Measurements from ENCODE around the gene PRKD1.
"Not testable (repeated sequence)": the region's sequence is repeated elsewhere in the genome, so short reads cannot be mapped to it uniquely, and the experiment has no call there.

Gene PRKD1

DNA sequence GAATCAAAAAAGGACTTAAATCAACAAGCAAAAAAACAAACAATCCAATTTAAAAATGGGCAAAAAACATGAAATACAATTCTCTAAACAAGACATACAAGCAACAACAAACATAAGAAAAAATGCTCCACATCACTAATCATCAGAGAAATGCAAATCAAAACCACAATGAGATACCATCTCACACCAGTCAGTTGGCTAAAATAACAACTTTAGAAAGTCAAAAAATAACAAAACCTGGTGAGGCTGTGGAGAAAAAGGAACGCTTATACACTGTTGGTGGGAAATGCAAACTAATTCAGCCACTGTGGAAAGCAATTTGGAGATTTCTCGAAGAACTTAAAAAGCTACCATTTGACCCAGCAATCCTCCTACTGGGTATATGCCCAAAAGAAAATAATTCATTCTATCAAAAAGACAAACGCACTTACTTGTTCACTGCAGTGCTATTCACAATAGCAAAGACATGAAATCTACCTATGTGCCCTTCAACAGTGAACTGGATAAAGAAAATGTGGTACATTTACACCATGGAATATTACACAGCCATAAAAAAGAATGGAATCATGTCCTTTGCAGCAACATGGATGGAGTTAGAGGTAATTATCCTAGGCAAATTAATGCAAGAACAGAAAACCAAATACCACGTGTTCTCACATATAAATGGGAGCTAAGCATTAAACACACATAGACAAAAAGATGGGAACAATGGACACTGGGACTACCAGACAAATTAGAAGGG is 26.9 kb downstream of the PRKD1 start:
- DNase-seq = no peak

DNA sequence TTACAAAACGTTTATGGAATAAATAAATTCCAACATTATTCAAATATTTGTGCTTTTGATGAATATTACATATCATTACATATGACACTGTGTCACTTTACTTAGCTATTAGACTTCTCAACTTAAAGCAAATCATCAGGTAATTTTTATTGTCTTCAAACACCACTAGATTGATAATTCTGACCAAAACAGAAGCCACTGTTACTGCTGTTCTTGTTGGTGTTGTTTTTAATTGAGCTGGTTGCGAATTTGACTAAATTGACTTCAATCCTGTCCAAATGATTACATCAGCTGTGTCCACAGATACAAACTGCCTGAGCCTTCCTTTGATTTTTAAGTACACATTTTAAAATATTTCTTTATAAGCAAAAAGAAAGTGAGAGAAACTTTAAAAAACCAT is 29.2 kb downstream of the PRKD1 start:
- DNase-seq = no peak

DNA sequence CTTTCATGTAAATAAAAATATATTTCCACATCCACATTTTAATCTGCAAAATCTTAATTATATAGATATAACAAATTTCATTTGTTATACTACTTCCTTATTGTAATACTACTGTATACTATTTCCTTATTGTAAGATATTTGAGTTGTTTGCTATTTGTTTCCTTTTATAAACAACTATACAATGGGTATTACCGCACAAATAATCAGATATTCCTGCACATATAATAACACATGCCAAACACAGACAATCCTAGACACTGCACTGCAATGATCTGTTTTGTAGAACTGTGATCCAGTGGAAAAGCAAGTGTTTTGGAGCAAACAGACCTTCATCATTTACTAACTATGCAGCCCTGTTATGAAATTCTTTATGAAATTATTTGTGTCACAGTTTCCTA is 30.5 kb downstream of the PRKD1 start:
- DNase-seq = no peak

DNA sequence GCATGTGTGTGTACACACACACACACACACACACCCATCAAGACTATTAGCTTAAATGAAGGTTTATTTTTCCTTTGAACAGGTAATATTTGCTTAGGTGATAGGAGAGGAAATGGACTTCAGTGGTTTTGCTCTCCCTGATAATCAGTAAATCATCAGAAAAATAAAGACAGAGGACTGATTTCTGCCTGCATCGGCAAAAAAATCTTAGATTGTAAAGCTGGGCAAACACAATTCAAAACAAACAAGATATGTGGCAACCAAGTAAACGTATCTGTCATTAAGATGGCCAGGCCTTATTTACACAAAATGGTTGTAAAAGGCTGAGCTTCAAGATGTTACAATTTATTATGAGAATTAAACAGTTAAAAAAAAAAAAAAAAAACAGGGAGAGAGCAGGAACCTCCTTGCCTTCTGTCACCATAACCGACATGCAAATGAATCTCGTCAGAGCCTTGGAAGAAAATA is 31.3 kb downstream of the PRKD1 start:
- DNase-seq = no peak

DNA sequence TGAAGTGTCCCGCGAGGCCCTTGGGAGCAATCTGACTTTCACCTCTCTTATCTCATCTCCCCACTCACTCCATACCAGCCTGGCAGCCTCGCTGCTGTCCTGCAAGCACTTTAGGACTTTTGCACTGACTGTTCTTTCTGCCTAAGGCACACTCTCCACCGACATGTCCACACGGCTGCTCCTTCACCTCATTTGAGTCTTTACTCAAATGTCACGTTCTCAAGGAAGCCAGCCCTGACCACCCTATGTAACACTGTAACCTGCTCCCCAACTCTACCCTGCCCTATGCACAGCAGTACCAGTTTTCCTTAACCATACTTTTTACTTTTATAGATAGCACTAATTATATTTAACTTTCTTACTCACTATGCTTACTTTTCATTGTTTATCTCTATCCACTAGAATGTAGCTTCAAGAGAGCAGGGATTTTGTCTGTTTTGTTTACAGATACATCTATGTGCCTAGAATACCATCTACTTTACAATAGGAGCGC is 32.0 kb downstream of the PRKD1 start:
- no peak for DNase-seq

DNA sequence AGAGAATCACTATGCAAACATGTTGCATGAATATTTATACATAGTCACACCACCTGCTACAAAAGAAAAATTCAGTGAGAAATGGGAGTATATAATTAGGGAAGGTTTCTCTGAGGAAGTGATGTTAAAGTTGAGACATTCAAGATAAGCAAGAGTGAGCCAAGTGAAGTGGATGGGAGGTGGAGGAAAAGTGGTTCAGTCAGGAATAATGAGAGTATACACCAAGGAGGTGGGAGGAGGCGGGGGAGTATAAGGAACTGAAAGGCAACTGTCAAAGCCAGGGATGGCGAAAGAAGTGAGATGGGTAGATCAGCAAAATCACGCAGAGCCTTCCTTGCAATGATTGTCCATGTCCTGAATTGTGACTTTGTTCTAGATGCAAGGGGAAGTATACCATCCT is 33.7 kb downstream of the PRKD1 start:
- no peak for DNase-seq

DNA sequence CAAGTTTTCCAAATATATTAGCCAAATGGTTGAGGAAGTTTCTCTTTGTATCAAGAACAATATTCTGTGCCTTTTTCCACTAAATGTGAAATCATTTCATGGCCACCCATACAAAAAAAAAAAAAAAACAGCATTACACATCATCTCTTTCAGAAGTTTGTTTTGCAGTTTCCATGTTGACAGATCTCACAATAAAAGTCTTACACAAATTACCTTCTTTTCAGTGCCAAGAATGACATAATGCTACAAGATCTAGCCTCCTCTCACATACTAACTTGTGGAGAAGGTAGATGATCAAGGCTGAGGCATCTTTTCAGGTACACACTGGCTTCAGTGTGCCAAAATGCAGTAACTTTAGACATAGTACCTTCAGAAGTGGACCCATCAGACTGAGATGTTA is 35.3 kb downstream of the PRKD1 start:
- no peak for DNase-seq

DNA sequence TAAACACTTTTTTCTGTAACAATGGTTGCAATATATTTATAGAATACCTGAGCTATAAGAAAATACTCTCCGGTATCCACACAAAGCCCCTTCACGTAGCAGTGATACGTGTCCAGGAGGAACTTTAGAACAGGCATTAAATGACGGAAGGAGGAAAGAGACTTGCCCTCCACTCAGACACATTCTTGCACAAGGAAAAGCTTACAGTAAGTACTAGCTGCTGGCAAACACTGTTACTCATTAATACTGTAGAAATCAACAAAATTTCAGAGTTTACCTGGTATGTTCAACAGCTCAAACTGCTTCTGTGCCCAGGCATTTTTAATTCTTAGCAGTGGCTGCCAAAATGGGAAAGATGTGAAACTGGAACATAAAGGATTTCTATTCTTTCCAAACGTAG is 41.7 kb downstream of the PRKD1 start:
- no peak for DNase-seq

DNA sequence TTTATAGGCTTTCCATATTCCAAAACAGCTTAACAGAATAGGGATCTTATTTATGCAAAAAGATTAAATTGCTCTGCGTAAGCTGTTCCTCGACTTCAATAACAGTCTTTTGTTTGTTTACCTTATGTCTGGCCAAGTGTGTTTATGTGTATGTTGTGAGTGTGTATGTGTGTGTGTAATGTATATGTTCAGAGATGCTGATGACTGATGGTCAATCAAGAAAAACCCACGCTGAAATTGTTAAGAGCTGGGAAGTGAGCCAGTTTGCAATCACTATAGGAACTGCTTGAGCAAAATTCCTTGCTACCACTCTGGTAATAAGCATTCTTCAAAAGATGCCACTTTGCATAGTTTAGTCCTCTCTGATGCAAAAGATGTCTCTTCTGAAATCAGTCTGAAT is 59.6 kb downstream of the PRKD1 start:
- DNase-seq = no peak

DNA sequence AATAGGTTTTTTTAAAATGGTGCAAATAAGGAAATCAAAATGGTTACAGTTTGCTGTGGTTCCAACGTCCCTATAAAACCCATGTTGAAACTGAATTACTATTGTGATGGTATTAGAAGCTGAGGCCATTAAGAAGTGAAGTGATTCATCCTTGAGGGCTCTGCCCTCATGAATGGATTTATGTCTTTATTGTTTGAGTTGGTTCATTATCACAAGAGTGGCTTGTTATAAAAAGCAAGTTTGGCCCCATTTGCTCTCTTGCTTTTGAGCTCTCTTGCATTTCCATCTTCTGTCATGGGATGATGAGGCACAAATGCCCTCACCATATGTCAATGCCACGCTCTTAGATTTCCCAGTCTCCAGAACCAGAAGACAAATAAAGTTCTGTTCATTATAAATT is 62.3 kb downstream of the PRKD1 start:
- no peak for DNase-seq

DNA sequence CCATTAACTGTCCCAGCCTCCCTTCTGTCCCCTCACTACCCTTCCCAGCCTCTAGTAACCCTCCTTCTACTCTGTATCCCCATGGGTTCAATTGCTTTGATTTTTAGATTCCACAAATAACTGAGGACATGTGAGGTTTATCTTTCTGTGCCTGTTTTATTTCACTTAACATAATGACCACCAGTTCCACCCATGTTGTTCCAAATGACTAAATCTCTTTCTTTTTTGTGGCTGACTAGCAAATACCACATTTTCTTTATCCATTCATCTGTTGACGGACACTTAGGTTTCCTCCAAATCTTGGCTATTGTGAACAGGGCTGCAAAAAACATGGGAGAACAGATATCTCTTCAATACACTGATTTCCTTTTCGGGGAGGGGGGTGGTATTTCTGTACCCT is 65.7 kb downstream of the PRKD1 start:
- DNase-seq = no peak

DNA sequence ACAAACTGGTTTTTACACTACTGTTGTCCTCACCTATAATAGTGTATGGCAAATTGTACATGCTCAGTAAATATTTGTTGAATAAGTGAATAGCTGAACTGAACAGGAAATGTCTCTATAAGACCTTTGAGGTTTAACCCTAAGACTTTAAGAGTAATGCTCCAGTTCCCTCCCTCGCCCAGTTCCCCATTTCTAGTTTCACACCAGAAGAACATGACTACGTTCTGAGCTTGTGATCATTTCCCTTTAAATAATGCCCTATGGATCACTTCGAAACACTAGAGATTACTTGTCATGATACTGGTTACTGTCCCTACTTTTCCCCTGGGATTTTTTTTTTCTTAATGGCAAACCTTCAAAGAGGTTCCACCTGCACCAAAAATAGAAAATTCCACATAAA is 69.3 kb downstream of the PRKD1 start:
- DNase-seq = no peak

DNA sequence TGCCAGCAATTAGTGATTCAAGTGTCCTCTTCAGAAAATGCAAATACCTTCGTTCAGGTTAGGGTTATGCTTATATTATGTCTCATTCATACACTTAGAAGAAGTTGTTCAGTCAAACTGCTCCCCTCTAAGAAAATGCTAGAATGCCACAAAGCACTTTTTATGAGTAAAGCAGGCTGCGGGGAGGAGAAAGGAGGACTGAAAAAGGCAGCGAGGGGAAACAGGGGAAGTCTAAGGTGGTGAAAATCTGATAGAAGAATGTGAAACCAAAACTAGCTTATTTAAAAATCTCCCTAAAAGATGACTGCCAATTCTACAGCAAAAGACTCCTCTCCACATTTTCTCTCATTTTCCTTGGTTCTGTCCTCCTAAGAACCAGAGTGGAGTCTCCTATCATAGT is 70.1 kb downstream of the PRKD1 start:
- no peak for DNase-seq

DNA sequence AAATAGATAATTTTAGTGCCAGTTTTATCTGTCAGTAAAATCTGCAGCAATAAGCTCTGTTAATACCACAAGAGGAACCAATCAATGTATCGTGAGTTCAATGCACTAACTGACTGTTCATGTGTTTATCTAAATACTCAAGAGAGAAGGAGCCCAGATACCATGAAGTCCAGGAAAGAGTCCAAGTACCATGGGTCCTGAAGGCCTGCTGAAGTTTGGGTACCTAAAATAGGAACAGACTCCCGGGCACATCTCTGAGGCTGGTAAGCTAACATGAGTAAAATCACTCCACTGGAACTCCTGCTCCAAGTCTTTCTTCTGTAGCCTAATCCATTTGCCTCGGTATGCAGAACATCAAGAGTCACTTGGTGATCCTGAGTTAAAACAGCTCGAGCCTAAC is 71.1 kb downstream of the PRKD1 start:
- DNase-seq = no peak

DNA sequence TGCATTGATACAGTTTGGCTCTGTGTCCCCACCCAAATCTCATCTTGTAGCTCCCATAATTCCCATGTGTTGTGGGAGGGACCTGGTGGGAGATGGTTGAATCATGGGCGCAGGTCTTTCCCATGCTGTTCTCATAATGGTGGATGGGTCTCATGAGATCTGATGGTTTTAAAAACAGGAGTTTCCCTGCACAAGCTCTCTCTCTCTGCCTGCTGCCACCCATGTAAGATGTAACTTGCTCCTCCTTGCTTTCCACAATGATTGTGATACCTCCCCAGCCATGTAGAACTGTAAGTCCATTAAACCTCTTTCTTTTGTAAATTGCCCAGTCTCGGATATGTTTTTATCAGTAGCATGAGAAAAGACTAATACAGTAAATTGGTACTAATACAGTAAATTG is 74.0 kb downstream of the PRKD1 start:
- DNase-seq = not testable (repeated sequence)

DNA sequence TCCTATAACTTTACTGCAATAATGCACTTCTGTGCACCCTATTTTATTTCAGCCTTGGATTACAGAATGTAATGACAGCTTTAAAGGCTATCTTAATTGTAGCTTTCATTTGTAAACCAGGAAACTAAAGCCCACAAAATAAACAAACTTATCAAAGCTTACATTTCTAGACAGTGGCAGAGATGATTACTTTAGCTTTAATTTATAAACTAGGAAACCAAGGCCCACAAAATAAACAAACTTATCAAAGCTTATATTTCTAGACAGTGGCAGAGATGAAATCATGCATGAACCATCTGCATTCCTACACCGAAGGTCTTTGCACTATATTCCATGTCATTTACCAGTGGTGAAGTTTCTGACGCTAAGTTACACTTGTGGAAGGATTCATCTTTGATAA is 74.4 kb downstream of the PRKD1 start:
- no peak for DNase-seq

DNA sequence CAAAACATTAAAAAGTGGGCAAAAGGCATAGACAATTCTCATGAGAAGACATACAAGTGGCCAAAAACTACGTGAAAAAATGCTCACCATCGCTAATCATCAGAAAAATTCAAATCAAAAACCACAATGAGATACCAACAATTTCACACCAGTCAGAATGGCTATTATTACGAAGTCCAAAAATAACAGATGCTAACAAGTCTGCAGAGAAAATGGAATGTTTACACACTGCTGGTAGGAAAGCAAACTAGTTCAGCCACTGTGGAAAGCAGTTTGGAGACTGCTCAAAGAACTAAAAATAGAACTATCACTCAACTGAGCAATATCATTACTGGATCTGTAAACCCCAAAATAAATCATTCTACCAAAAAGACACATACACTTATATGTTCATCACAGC is 76.2 kb downstream of the PRKD1 start:
- no peak for DNase-seq

DNA sequence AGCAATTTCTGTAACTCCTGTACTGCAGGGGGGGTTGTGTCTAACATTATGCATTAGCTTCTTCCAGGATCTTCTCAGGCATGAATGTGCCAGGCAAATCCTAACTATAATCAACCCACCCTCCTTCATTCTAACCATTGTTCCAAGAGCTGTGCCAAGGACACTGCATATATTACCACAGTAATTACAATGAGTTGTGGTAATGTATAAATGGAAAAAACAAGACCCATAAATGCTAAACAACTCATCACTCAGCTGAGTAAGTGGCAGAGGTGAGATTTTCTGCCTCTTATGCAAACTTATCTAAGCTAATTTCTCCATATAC is 80.6 kb downstream of the PRKD1 start:
- no peak for DNase-seq

DNA sequence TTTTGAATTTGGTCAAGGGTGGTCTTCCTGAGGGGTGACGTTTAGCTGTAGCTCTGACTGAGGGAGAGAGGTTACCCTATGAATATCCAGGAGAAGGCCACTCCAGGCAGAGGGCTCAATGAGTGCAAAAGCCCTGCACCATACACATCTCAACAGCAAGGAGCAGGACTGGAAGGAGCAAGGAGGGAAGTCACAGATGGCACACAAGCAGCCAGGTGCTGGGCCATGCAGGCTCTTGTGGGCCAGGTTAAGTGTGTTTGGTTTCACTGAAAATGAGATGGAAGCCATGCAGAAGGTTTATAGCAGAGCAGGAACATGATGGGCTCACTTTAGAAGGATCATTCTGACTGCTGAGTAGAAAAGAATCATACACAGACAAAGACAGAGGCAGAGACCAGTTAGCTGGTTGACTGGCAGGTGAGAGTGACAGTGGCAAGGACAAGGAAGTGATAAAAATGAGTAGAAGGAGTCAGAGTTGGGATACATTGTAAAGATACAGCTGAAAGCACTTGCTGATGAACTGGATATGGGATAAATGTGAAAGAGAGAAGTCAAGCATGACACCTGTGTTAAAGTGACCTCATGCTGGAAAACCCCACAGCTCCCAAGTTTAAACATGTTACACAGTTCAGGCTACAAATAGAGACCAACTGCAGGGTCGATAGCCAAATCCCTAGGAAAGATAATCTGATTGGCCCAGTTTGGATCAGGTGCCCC is 81.2 kb downstream of the PRKD1 start:
- DNase-seq = no peak

DNA sequence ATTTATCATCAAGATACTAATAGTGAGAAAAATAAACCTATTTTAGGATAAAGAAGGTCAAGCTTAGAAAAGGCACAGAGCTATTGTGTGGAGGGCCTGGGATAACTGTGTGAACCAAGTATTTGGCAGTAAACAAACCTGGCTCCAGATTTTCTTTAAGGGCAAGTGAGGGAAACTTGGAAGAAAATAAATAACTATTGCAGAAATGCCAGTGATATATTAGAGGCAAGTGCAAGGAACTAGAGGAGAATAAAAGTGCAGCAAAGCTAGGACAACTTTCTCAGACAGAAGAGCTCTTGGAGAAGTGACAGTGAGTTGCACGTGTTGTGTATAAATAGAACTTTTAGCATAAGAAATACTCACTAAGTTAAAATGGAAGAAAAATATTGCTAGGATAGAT is 83.7 kb downstream of the PRKD1 start:
- no peak for DNase-seq

DNA sequence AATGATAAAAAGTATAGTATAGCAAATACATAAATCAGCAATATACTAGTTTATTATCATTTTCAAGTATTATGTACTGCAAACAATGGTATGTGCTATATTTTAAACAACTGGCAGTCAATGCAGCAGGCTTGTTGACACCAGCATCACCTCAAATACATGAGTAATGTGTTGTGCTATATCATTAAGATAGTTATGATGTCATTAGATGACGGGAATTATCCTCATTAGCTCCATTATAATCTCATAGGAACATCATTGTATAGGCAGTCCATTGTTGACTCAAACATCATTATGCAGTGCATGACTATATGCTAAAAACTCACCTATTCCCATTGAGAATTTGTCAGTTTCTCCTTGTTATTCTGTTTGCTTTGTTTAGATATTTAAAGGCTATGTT is 85.4 kb downstream of the PRKD1 start:
- DNase-seq = no peak

DNA sequence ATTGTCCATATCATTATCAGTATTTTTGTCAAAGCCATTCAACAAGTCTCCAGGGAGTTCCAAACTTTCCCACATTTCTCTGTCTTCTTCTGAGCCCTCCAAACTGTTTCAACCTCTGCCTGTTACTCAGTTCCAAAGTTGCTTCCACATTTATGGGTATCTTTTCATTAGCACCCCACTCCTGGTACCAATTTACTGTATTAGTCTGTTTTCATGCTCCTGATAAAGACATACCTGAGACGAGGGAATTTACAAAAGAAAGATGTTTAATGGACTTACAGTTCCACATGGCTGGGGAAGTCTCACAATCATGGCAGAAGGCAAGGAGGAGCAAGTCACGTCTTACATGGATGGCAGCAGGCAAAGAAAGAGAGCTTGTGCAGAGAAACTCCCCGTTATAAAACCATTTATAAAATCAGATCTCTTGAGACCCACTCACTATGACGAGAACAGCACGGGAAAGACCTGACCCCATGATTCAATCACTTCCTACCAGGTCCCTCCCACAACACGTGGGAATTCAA is 87.2 kb downstream of the PRKD1 start:
- not testable (repeated sequence) for DNase-seq

DNA sequence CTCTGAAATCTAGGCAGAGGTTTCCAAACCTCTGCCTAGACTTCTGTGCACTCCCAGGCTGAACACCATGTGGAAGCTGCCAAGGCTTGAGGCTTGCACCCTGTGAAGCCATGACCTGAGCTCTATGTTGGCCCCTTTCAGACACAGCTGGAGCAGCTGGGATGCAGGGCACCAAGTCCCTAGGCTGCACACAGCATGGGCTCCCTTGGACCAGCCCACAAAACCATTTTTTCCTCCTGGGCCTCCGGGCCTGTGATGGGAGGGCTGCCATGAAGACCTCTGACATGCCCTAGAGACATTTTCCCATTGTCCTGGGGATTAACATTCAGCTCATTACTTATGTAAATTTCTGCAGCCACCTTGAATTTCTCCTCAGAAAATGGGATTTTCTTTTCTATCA is 88.0 kb downstream of the PRKD1 start:
- not testable (repeated sequence) for DNase-seq

DNA sequence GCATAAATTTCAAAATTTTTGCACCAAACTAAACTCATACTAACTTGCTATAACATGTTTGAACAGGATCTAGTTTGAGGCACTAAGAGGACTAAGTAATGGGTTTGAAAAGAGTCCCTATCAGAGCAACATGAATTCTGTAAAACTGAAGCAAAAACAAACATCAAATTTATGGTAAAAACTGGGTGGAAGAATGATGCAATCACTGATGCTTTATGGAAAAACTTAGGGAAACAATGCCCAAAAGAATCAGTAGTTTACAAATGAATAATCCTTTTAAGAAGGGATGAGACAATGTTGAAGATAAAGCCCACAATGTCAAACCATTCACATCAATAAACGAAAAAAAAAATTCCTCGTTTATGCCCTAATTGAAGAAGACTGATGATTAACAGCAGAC is 88.9 kb downstream of the PRKD1 start:
- no peak for DNase-seq

DNA sequence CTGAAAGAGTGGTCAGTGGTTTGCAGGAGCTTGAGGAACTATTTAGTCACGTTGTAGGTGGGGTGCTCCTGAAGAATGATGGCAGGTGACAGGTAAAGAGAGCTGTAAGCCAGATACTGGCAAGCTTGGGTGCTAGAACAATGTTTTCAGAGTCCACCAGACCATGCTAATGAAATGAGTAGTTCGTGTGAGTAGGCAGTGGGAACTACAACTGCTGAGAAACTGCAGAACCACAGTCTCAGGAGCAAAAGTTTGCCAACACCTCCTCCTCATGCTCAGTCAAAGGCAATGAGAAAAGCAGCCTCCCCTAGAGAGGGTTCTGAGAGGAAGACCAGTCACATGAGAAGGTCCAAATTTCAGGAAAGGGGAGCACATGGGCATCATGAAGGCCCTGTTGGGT is 91.3 kb downstream of the PRKD1 start:
- no peak for DNase-seq
